Mesenteric fat pad (tissue), 1 donor: Measurements from ENCODE around the gene RAB39A. TPM values are rescaled to one million over a fixed set of nuclear protein-coding genes. Genes with fewer than 3 reads are reported as not detected.
"Not testable (repeated sequence)": the region's sequence is repeated elsewhere in the genome, so short reads cannot be mapped to it uniquely, and the experiment has no call there.

Experiments used
- DNase-seq: peaks from one replicate; pipeline ENCODE4 v3.0.0-alpha.2; 2020; ENCODE audit warnings: low spot score
- long read RNA-seq: library from polyadenylated mRNA; unstranded; transcript quantifications from one replicate; pipeline ENCODE4 v2.0.0, GENCODE V29; 2020
- total RNA-seq: library from RNA; stranded (reverse); fragmentation: NEBNext Ultra II Directional; extraction: Animal tissue kit (Norgen Biotek cat#: 25700); gene quantifications from one replicate; pipeline ENCODE4 v1.2.1, GENCODE V29; 2021
- donor health status: DM: yes; HTN: yes; CAD: no.

Gene RAB39A
- total RNA-seq = 4.0 TPM
- long read RNA-seq, partial matches to known transcripts = 0 of 2 reads
- long read RNA-seq, other reads (novel, unspliced or antisense) = 1 of 2 reads

GRCh38 chr11:107928046-107928766 is at the start of gene RAB39A:
Gene RAB39A, plus strand, starts transcription at chr11:107928448. Its CDS starts 121 bp downstream, at chr11:107928569.
- peak; percentile 93 for DNase-seq

DNA sequence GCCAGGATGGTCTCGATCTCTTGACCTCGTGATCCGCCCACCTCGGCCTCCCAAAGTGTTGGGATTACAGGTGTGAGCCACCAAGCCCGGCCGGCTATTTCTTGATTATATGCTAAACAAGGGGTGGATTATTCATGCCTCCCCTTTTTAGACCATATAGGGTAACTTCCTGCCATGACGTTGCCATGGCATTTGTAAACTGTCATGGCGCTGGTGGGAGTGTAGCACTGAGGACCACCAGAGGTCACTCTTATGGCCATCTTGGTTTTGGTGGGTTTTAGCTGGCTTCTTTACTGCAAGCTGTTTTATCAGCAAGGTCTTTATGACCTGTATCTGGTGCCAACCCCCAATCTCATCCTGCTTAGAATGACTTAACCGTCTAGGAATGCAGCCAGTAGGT is 46.8 kb upstream of the RAB39A start:
- DNase-seq = not testable (repeated sequence)

GRCh38 chr11:107882095-107882820 is 46.0 kb upstream of the RAB39A start:
- no peak for DNase-seq

DNA sequence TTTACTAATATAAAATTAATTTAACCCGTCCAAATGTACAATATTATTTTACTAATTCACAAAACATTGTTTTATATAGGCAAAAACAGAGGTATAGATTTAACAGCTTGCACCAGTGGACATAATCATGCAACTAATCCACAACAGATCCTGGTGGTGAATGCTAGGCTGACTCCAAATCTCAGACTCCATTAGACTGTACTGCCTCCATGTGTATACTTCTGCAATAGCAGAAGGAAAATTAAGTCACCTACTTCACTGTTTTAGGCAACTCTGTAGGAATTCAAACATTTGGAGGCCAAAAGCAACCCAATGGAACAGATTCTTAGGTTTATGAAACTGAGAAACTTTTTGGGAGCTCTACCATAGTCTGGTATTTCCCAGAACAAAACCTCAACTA is 30.0 kb upstream of the RAB39A start:
- DNase-seq = no peak

DNA sequence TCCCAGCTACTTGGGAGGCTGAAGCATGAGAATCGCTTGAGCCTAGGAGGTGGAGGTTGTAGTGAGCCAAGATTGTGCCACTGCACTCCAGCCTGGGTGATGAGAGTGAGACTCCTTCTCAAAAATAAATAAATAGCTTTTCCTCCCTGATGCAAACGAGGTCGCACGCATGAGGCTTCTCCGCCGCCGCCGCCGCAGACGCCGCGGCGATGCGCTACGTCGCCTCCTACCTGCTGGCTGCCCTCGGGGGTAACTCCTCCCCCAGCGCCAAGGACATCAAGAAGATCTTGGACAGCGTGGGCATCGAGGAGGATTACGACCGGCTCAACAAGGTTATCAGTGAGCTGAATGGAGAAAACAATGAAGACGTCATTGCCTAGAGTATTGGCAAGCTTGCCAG is 20.0 kb upstream of the RAB39A start:
- no peak for DNase-seq

DNA sequence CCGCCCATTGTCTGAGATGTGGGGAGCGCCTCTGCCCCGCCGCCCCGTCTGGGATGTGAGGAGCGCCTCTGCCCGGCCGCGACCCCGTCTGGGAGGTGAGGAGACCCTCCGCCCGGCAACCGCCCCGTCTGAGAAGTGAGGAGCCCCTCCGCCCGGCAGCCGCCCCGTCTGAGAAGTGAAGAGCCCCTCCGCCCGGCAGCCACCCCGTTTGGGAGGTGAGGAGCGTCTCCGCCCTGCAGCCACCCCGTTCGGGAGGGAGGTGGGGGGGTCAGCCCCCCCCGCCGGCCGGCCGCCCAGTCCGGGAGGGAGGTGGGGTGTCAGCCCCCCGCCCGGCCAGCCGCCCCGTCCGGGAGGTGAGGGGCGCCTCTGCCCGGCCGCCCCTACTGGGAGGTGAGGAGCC is 15.8 kb upstream of the RAB39A start:
- not testable (repeated sequence) for DNase-seq

- DNase-seq = no peak
Measured at GRCh38 chr11:107915229-107915628, 13.0 kb upstream of the RAB39A start.

DNA sequence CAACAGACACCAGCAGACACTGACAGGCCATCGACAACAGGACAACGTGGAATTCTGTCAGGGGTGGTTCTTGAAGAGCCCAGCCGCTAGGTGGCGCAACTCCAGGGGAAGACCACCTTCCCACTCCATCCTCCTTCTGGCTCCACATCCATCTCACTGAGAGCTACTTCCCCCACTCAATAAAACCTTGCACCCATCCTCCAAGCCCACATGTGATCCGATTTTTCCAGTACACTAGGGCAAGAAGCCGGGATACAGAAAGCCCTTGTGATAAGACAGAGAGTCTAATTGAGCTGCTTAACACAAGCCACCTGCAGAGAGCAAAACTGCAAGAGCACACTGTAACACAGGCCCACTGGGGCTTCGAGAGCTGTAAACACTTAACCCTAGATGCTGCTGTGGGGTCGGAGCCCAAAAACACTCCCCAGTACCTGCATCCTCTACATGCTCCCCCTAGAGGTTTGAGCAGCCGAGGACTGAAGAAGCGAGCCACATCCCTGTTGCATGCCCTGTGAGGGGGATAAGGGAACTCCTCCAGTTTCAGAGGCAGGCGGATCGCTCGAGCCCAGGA is 11.5 kb upstream of the RAB39A start:
- DNase-seq = no peak

DNA sequence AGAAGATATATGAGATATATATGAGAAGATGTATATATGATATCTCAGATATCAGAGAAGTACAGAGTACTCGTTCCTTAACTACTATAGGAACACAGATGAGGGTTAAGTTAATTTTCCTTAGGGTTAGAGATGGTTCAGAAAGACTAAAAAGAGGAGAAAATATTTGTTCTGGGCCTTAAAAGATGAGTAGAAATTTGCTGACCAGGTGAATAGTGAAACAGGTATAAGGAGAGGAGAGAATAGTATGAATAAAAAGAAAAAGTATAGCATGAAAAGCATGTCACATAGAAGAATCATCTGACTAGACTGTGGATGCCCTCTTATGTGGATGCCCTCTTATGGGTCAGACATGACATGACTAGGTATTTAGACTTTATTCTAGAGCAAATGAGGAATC is 6.3 kb upstream of the RAB39A start:
- DNase-seq = no peak

GRCh38 chr11:107923519-107923918 is 4.7 kb upstream of the RAB39A start:
- DNase-seq = not testable (repeated sequence)

DNA sequence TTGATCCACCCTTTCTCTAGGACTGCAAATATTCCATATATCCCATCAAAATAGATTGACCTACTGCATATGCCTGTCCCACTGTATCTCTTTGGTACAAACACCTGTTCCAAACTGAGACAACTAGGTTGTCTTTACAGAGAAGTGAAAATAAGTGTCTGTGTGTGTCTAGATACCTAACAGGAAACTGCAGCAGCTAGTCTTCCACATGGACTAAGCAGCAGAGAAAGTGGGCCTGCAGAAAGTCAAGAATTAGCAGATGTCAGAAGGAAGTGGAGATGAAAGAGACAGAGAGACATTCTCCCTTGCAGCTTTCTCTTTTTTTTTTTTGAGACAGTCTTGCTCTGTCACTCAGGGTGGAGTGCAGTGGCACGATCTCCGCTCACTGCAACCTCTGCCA is 3.9 kb upstream of the RAB39A start:
- DNase-seq = no peak

DNA sequence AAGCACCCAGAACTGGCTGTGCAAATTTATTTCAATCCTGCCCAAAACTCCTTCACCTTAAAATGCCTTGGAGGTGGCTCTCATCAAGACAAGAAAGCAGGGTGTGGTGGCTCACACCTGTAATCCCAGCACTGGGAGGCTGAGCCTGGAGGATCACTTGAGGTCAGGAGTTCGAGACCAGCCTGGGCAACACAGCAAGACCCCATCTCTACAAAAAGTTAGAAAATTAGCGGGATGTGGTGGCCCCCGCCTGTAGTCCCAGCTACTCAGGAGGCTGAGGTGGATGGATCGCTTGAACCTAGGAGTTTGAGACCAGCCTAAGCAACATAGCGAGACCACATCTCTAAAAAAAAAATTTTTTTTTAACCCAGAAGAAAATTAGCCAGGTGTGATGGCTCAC is 689 bp upstream of the RAB39A start:
- DNase-seq = no peak

DNA sequence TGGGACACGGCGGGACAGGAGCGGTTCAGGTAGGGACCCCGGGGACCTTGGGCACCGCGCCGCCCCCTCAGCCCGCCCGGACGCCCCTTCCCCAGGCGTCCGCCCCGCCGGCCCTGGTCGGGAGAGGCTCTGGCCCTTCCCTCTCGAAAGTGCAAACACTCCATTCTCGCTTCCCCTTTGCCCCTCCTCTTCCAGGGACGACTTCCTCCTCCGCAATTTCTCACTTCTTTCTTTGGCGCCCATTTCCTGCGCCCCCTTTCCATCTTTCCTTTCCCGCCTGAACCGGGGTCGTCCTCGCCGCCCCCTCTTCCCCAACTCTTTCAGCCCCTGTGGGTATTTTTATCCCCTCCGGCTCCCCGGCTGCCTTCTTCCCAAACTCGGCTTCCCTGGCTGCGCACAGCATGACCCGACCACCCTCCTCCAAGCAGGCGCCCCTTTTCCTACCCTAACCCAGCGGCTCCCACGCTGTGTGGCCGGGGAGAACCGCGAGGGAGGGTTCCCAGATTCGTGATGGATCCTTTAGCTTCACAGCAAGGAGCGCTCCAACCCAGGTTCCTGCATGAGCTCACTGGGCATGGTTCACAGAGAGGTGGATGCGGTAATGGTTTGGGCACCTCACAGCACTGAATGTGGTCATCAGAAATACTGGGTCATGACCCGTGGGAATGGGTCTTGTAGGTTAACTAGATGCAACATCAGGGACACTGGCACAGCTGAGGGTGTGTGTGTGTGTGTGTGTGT is 689 bp downstream of the RAB39A start:
- no peak for DNase-seq

GRCh38 chr11:107929611-107930200 is 1.5 kb downstream of the RAB39A start:
- DNase-seq = no peak

DNA sequence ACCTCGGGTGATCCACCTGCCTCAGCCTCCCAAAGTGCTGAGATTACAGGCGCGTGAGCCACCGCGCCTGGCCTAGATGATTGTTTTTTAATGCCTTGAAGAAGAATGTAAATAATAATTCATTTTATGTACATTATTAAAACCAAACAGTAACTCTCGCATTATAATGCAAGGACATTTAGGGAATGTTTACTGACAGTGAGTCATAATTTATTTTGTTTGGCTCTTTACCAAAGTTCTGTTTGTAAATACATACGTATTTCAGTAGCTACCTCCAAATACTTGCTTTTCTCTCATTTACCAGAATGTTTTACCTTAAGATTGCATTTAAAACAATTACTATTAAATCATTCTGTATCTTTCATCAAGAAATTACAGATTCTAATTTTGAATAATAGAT is 3.0 kb downstream of the RAB39A start:
- DNase-seq = no peak

DNA sequence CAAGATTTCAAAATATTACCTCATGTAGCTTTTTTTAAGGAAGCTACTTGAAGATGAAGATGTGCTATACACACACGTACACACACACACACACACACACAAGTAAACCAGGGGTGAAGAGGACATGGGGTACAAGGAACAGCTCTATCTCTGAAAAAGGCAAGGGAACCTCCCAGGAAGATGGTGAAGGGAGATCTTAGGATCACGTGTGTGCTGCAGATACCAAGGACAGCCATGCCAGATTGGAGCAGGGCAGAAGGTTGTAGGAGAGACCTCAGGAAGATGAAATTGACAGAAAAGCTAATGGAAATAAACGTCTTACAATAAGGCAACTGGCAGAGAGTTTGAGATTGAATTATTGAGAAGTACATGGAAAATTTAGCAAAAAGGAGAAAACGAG is 19.7 kb downstream of the RAB39A start:
- no peak for DNase-seq

DNA sequence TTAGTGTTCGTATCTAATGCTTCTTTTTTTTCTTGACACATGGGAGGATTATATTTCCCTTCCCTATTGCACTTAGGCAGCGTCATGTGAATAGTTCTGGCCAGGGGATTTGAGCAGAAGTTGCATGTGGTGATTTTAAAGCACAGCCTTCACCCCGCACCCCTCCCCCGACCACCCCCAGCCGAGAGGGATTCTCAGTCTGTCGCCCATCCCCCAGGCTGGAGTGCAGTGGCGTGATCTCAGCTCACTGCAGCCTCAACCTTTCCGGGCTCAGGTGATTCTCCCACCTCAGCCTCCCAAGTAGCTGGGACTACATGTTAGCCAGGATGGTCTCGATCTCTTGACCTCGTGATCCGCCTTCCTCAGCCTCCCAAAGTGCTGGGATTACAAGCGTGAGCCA is 20.1 kb downstream of the RAB39A start:
- not testable (repeated sequence) for DNase-seq

DNA sequence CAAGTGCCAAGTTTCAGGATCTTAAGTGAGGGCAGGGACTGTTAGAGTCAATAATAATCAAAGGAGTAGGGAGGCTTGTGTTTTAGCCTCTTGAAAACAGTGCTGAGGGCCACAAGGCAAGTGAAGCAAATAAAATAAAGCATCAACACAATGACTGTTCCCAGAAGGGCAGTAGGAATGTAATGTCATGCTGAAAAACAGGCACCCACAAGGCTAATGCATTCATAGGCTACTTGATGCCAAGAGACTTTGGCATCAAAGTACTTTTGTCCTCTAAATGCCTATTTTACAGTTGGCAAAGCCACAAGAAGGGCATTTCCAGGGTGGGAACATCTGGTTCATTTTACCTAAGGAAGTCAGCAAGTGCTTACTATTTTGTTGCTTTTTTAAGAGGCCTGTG is 22.9 kb downstream of the RAB39A start:
- no peak for DNase-seq

DNA sequence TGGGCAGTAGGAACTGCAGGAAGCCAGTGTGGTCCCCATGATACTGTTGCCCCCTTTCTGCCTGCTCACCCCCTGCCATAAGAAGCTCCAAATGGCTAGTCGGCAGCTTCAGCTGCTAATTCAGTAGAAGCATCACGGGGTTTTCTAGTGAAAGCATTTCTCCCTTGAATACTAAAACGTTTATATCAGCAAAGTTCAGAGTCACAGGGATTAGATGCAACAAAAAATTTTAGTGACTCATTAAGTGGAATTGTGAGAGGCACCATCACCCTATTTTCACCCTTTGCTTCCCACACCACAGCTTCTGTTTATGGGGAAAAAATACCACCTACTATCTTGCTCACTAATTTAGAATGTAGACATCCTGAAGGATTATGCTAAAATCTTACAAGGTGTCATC is 25.2 kb downstream of the RAB39A start:
- DNase-seq = no peak

DNA sequence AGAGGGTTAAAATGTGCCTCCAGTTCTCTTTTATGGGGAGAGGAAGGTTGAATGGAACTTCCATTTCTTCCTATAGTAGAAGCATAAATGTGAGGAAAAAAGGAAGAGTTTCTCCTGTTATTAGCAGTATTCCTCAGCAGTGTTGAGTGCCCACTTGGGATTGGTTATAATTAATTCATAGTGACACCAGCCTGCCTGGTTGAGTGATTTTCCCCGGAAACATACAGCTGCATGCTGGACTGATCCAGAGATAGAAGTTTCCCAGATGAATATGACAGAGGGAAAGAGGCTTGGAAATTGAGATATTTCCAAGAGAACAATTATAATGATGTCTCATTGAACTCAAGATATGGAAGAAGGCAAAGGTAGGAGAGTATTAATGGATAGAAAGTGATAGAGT is 28.3 kb downstream of the RAB39A start:
- DNase-seq = no peak

GRCh38 chr11:107957109-107957588 is 28.9 kb downstream of the RAB39A start:
- no peak for DNase-seq
